ENCODE measurements around the gene CAMKK1. TPM values are rescaled to one million over a fixed set of nuclear protein-coding genes. Genes with fewer than 3 reads are reported as not detected.

CAMKK1 gene
- total and polyA plus RNA-seq, 2 donors (not counting 1 experiment from before 2014, with no cell fraction given) = 4.5 to 35.9 TPM

- Histone ChIP-seq H3K9ac (ENCODE audit: low read length) (peak overlapping the region; percentile 91), H3K9me3 (ENCODE audit: control extremely low read depth in 1 of 3, control insufficient read depth in 2 of 3, insufficient read depth in 1 of 3, low read length in 2 of 3) (peaks cover 0 to 12% (median 0%) of the 10 kb centered on the region in 3 donors), H3K4me1 (ENCODE audit: control insufficient read depth in 2 of 2, insufficient read depth in 2 of 2, low read length in 2 of 2) (peaks cover 63 to 74% of the 10 kb centered on the region in 2 donors), H2AFZ (ENCODE audit: insufficient read depth, low read depth, low read length, poor library complexity, severe bottlenecking) (peak overlapping the region; percentile 53), H3K4me2 (replicated peaks; ENCODE audit: low read depth, low read length, poor library complexity, severe bottlenecking) (peak overlapping the region; percentile 97), H3K4me3 (ENCODE audit: control extremely low read depth in 1 of 5, extremely low read depth in 1 of 5, insufficient read depth in 1 of 5, low read depth in 2 of 5, low read length in 4 of 5) (peak overlapping the region; percentile 48 to 72 (median 57)), H4K20me1 (ENCODE audit: control insufficient read depth, insufficient read depth, low read length, poor library complexity, severe bottlenecking) (no peaks in the 10 kb centered on the region), H3K27me3 (replicated peaks in 1 of 4; ENCODE audit: control extremely low read depth in 1 of 4, control insufficient read depth in 3 of 4, insufficient read depth in 4 of 4, low read length in 3 of 4) (no peaks in the 10 kb centered on the region), H3K36me3 (replicated peaks in 1 of 2; ENCODE audit: control extremely low read depth in 1 of 2, control insufficient read depth in 1 of 2, extremely low read depth in 1 of 2, insufficient read depth in 2 of 2, low read length in 1 of 2) (no peaks in the 10 kb centered on the region), H3K27ac (ENCODE audit: low read length in 2 of 2) (peak overlapping the region; percentile 100), H3K79me2 (ENCODE audit: control insufficient read depth, insufficient read depth, low read length) (peaks cover 54% of the 10 kb centered on the region)
- DNase-seq (no peak), ATAC-seq (ENCODE audit: low read depth) (no peak)
- TF ChIP-seq EZH2 (IDR thresholded peaks at IDR 0.05; ENCODE audit: borderline replicate concordance, insufficient read depth, low read depth, low read length, poor library complexity, severe bottlenecking) = no peak
- no peak for TF ChIP-seq CTCF (IDR thresholded peaks at IDR 0.05)
- WGBS (ENCODE audit: insufficient coverage) = 6% methylated on average over 5 of the region's 13 CpGs
- Mint-ChIP-seq H3K27ac (peak overlapping the region; percentile 98), H3K9me3 (ENCODE audit: insufficient read depth) (no peaks in the 10 kb centered on the region), H3K4me3 (peak overlapping the region; percentile 90), H3K4me1 (peaks cover 66% of the 10 kb centered on the region), H3K27me3 (no peaks in the 10 kb centered on the region)
- intact Hi-C loops (cut with micrococcal nuclease) = loop anchor here (2.0 to 10.0 kb wide), 2 partner anchors 53 to 361 kb away; partner anchors contain the start of gene TRPV3
- ChIA-PET POLR2A (interaction anchor here (0.6 to 4.7 kb wide), 10 partner anchors 10 to 72 kb away, joined by 3 to 64 read pairs (median 7); partner anchors contain the start of gene ATP2A3), CTCF (interaction anchor here (1.1 to 7.5 kb wide), 8 partner anchors 8 to 72 kb away, joined by 3 to 157 read pairs (median 12); partner anchors contain the start of gene ATP2A3)
These were observed 22.7 kb upstream of the CAMKK1 start for GRCh38 chr17:3915581-3915994.

DNA sequence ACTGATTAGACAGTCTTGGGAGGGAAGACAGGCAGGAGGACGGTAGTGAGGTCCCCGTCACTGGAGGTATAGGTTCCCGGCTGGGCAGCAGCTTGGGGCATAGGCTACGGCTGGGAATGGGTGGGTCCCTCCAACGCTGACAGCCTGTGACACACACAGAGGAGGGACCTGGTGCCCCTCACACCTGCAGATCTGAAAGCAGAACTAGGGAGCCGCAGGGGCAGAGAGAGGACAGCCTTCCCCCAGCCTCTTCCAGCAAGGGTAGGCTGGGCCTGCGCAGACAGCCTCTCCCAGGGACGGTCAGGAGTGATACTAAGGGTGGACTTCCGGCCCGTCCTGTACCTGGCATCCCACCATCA is 21.4 kb upstream of the CAMKK1 start:
- peak overlapping the region; percentile 100 for H3K27ac ChIP-seq (ENCODE audit: low read length in 2 of 2)
- H3K4me1 Mint-ChIP-seq = peaks cover 77% of the 10 kb centered on the region

More for the DNA sequence above, 21.4 kb upstream of the CAMKK1 start:
- H3K4me3 ChIP-seq (ENCODE audit: control extremely low read depth in 1 of 5, extremely low read depth in 1 of 5, insufficient read depth in 1 of 5, low read depth in 2 of 5, low read length in 4 of 5) = peak overlapping the region; percentile 48 to 72 (median 57)
- peak overlapping the region; percentile 9 for H2AFZ ChIP-seq (ENCODE audit: insufficient read depth, low read depth, low read length, poor library complexity, severe bottlenecking)
- TF ChIP-seq CTCF (IDR thresholded peaks at IDR 0.05) (no peak), EZH2 (IDR thresholded peaks at IDR 0.05; ENCODE audit: borderline replicate concordance, insufficient read depth, low read depth, low read length, poor library complexity, severe bottlenecking) (no peak)
- H3K4me1 ChIP-seq (ENCODE audit: control insufficient read depth in 2 of 2, insufficient read depth in 2 of 2, low read length in 2 of 2) = peaks cover 72 to 87% of the 10 kb centered on the region in 2 donors
- POLR2A ChIA-PET = interaction anchor here (0.5 to 4.7 kb wide), 17 partner anchors 9 to 229 kb away, joined by 3 to 64 read pairs (median 4); partner anchors contain the start of genes ATP2A3 and CAMKK1
- H3K79me2 ChIP-seq (ENCODE audit: control insufficient read depth, insufficient read depth, low read length) = peaks cover 67% of the 10 kb centered on the region
- H3K9me3 ChIP-seq (ENCODE audit: control extremely low read depth in 1 of 3, control insufficient read depth in 2 of 3, insufficient read depth in 1 of 3, low read length in 2 of 3) = peaks cover 0 to 16% (median 0%) of the 10 kb centered on the region in 3 donors
- no peaks in the 10 kb centered on the region for H3K27me3 ChIP-seq (replicated peaks in 1 of 4; ENCODE audit: control extremely low read depth in 1 of 4, control insufficient read depth in 3 of 4, insufficient read depth in 4 of 4, low read length in 3 of 4)
- DNase-seq = no peak
- H3K4me2 ChIP-seq (replicated peaks; ENCODE audit: low read depth, low read length, poor library complexity, severe bottlenecking) = peak overlapping the region; percentile 97
- CTCF ChIA-PET = interaction anchor here (0.6 to 7.5 kb wide), 41 partner anchors 10 to 1084 kb away, joined by 3 to 157 read pairs (median 5); partner anchors contain the start of genes ATP2A3, CAMKK1 and NCBP3
- Mint-ChIP-seq H3K27ac (peak overlapping the region; percentile 98), H3K27me3 (no peaks in the 10 kb centered on the region), H3K9me3 (ENCODE audit: insufficient read depth) (no peaks in the 10 kb centered on the region), H3K4me3 (peak overlapping the region; percentile 90)
- H3K9ac ChIP-seq (ENCODE audit: low read length) = peak overlapping the region; percentile 91
- ATAC-seq (ENCODE audit: low read depth) = peak; percentile 68
- H4K20me1 ChIP-seq (ENCODE audit: control insufficient read depth, insufficient read depth, low read length, poor library complexity, severe bottlenecking) = no peaks in the 10 kb centered on the region
- intact Hi-C loops (cut with micrococcal nuclease) = loop anchor here (1.0 to 10.0 kb wide), 8 partner anchors 21 to 359 kb away; partner anchors contain the start of genes CAMKK1, NCBP3 and TRPV3
- no peaks in the 10 kb centered on the region for H3K36me3 ChIP-seq (replicated peaks in 1 of 2; ENCODE audit: control extremely low read depth in 1 of 2, control insufficient read depth in 1 of 2, extremely low read depth in 1 of 2, insufficient read depth in 2 of 2, low read length in 1 of 2)
- WGBS (ENCODE audit: insufficient coverage) = 0% methylated on average over 10 of the region's 10 CpGs

Measured in B cell (primary cell).